ENCODE data around the gene IL10. TPM values are rescaled to one million over a fixed set of nuclear protein-coding genes. Genes with fewer than 3 reads are reported as not detected.

IL10 gene
- total RNA-seq, 4 donors from 2014 or later = 0.78 to 4.8 (median 1.1) TPM; not detected in 1

GRCh38 chr1:206760590-206760989 lies 11.7 kb downstream of the IL10 start:
- TF ChIP-seq POLR2A (IDR thresholded peaks at IDR 0.05) = no peak
- no peak for TF ChIP-seq CTCF (IDR thresholded peaks at IDR 0.05)
- TF ChIP-seq EP300 (IDR thresholded peaks at IDR 0.05) = no peak
- DNase-seq (ENCODE audit: low spot score in 2 of 2) = no peak
- 31 to 50% methylated on average over 1 of the region's 1 CpG for WGBS, 2 donors

GRCh38 chr1:206757524-206758266 lies 14.6 kb downstream of the IL10 start:
- 74 to 78% methylated on average over 13 of the region's 13 CpGs for WGBS, 2 donors
- TF ChIP-seq CTCF (IDR thresholded peaks at IDR 0.05) (no peak), EP300 (IDR thresholded peaks at IDR 0.05) (no peak), POLR2A (IDR thresholded peaks at IDR 0.05) (no peak)
- Histone ChIP-seq H3K27me3 (no peaks in the 10 kb centered on the region), H3K27ac (no peak overlapping the region), H3K4me1 (no peaks in the 10 kb centered on the region), H3K4me3 (no peak overlapping the region), H3K9me3 (peaks cover 0 to 3% (median 0%) of the 10 kb centered on the region in 4 donors), H3K36me3 (no peaks in the 10 kb centered on the region)
- no peak for DNase-seq (ENCODE audit: low spot score in 2 of 2)

More at GRCh38 chr1:206760590-206760989, 11.7 kb downstream of the IL10 start:
- Histone ChIP-seq H3K27me3 (no peaks in the 10 kb centered on the region), H3K4me1 (no peaks in the 10 kb centered on the region), H3K36me3 (no peaks in the 10 kb centered on the region), H3K27ac (no peak overlapping the region), H3K9me3 (peaks cover 0 to 9% (median 0%) of the 10 kb centered on the region in 4 donors), H3K4me3 (no peak overlapping the region)

GRCh38 chr1:206754011-206754410 lies 18.3 kb downstream of the IL10 start:
- WGBS, 2 donors = 44 to 62% methylated on average over 1 of the region's 1 CpG
- Histone ChIP-seq H3K4me3 (no peak overlapping the region), H3K9me3 (peaks cover 0 to 3% (median 0%) of the 10 kb centered on the region in 4 donors), H3K4me1 (no peaks in the 10 kb centered on the region), H3K36me3 (no peaks in the 10 kb centered on the region), H3K27ac (no peak overlapping the region), H3K27me3 (no peaks in the 10 kb centered on the region)
- no peak for DNase-seq (ENCODE audit: low spot score in 2 of 2)
- TF ChIP-seq POLR2A (IDR thresholded peaks at IDR 0.05) (no peak), EP300 (IDR thresholded peaks at IDR 0.05) (no peak), CTCF (IDR thresholded peaks at IDR 0.05) (no peak)

- TF ChIP-seq EP300 (IDR thresholded peaks at IDR 0.05) = no peak
- no peak for TF ChIP-seq CTCF (IDR thresholded peaks at IDR 0.05)
- TF ChIP-seq POLR2A (IDR thresholded peaks at IDR 0.05) = no peak
- Histone ChIP-seq H3K27me3 (no peaks in the 10 kb centered on the region), H3K27ac (no peak overlapping the region), H3K36me3 (no peaks in the 10 kb centered on the region), H3K4me3 (no peak overlapping the region), H3K9me3 (peaks cover 0 to 3% (median 0%) of the 10 kb centered on the region in 4 donors), H3K4me1 (no peaks in the 10 kb centered on the region)
- DNase-seq (ENCODE audit: low spot score in 2 of 2) = no peak
- 84 to 92% methylated on average over 3 of the region's 3 CpGs for WGBS, 2 donors
These were observed 19.2 kb downstream of the IL10 start for GRCh38 chr1:206753141-206753540.

GRCh38 chr1:206752481-206752880 lies 19.8 kb downstream of the IL10 start:
- Histone ChIP-seq H3K27ac (no peak overlapping the region), H3K36me3 (no peaks in the 10 kb centered on the region), H3K4me3 (no peak overlapping the region), H3K9me3 (peaks cover 0 to 3% (median 0%) of the 10 kb centered on the region in 4 donors), H3K27me3 (no peaks in the 10 kb centered on the region), H3K4me1 (no peaks in the 10 kb centered on the region)
- DNase-seq (ENCODE audit: low spot score in 2 of 2) = no peak
- 88 to 93% methylated on average over 2 of the region's 2 CpGs for WGBS, 2 donors
- no peak for TF ChIP-seq CTCF (IDR thresholded peaks at IDR 0.05)

All from tibial nerve (tissue), 4 donors.